Gastrocnemius medialis (tissue), 4 donors: ENCODE data around the gene RCBTB1. TPM values are rescaled to one million over a fixed set of nuclear protein-coding genes. Genes with fewer than 3 reads are reported as not detected.
"Not testable (repeated sequence)": the region's sequence is repeated elsewhere in the genome, so short reads cannot be mapped to it uniquely, and the experiment has no call there.

Experiments used
- ATAC-seq, 2 donors: fragments of 150-250 bp; one replicate each; pipeline ENCODE4 v1.9.1; 2016
- DNase-seq, 2 donors: peaks; one replicate each; pipeline ENCODE4 v3.0.0-alpha.2; 2019
- H3K27ac ChIP-seq, 4 donors: fragments of 200-600 bp; sonication (generic); 1 replicate in 1 of 4; 2 replicates in 3 of 4; pipeline ENCODE4 v1.5.1; 2016 to 2018; ENCODE audit warnings: mild to moderate bottlenecking in 2 of 4, moderate library complexity in 1 of 4
- H3K27me3 ChIP-seq, 3 donors: fragments of 200-600 bp; sonication (generic) in 2 of 3; 1 replicate in 1 of 3; 2 replicates in 2 of 3; pipeline versions ENCODE4 v1.5.1 to v1.6.0; 2016 to 2019; ENCODE audit warnings: mild to moderate bottlenecking in 1 of 3, moderate library complexity in 1 of 3
- H3K36me3 ChIP-seq, 2 donors: fragments of 200-600 bp; sonication (generic) in 1 of 2; one replicate each; pipeline ENCODE4 v1.5.1; 2017 to 2018
- H3K4me1 ChIP-seq, 2 donors: fragments of 200-600 bp; sonication (generic) in 1 of 2; one replicate each; pipeline ENCODE4 v1.5.1; 2016 to 2017; ENCODE audit warnings: mild to moderate bottlenecking in 2 of 2
- H3K4me3 ChIP-seq, 4 donors: fragments of 200-600 bp; sonication (generic) in 3 of 4; 1 replicate in 1 of 4; 2 replicates in 3 of 4; pipeline ENCODE4 v1.5.1; 2016 to 2019; ENCODE audit warnings: mild to moderate bottlenecking in 2 of 4
- H3K9me3 ChIP-seq, 3 donors: fragments of 200-600 bp; sonication (generic) in 2 of 3; 1 replicate in 1 of 3; 2 replicates in 2 of 3; pipeline ENCODE4 v1.5.1; 2016 to 2019
- CTCF ChIP-seq, 5 experiments: fragments of 450-650 bp in 3 of 5; fragments of 200-600 bp in 2 of 5; sonication (generic) in 2 of 5; IDR thresholded peaks in 4 of 5; conservative IDR thresholded peaks in 1 of 5; 1 replicate in 4 of 5; 2 replicates in 1 of 5; pipeline ENCODE4 v1.5.1; 2016 to 2019; ENCODE audit warnings: antibody characterized with exemption in 5 of 5, mild to moderate bottlenecking in 3 of 5, moderate library complexity in 3 of 5
- POLR2A ChIP-seq, 2 donors: fragments of 450-650 bp; IDR thresholded peaks; one replicate each; pipeline ENCODE4 v1.6.1; 2017; ENCODE audit warnings: antibody characterized with exemption in 2 of 2, mild to moderate bottlenecking in 2 of 2, moderate library complexity in 2 of 2
- in situ Hi-C, 4 donors: fragments of 200-750 bp; cut with MboI; loops; one replicate each; pipeline versions ENCODE4 v1.15.0 to v1.8.0; 2017; ENCODE audit warnings: low sequenced_read_pairs in 4 of 4
- intact Hi-C: fragments of 100-400 bp; cut with DNase I; formaldehyde crosslinking; loops from one replicate; pipeline ENCODE4 v1.15.1; 2023; ENCODE audit warnings: low total_unique reads
- total RNA-seq, 4 donors: library from RNA; depleted of rRNA; stranded (reverse); fragments of >200 nt; gene quantifications; one replicate each; pipeline versions ENCODE4 v1.1.0 to v1.2.3, GENCODE V29; 2016

The RCBTB1 gene
- total RNA-seq, 4 donors from 2014 or later = 5.3 to 14.4 (median 5.7) TPM

GRCh38 chr13:49604570-49604969 is 19.2 kb upstream of the RCBTB1 start:
- ATAC-seq (no peak), DNase-seq (no peak)
- in situ Hi-C loops = loop anchor here in 1 of 4 donors (10.0 kb wide), 1 partner anchor 300 kb away; no protein-coding TSS in a partner anchor
- Histone ChIP-seq H3K4me1 (no peaks in the 10 kb centered on the region), H3K4me3 (no peak overlapping the region), H3K36me3 (no peaks in the 10 kb centered on the region), H3K27ac (no peak overlapping the region), H3K27me3 (no peaks in the 10 kb centered on the region), H3K9me3 (no peaks in the 10 kb centered on the region)
- no peak for TF ChIP-seq CTCF (IDR thresholded peaks at IDR 0.05 in 4 of 5, conservative IDR thresholded peaks at IDR 0.05 in 1 of 5)
- no peak for TF ChIP-seq POLR2A (IDR thresholded peaks at IDR 0.05)
- intact Hi-C loops = no loop called here

GRCh38 chr13:49602615-49603014 is 17.3 kb upstream of the RCBTB1 start:
- ATAC-seq, intact Hi-C loops: not testable (repeated sequence)
- in situ Hi-C loops = loop anchor here in 1 of 4 donors (10.0 kb wide), 1 partner anchor 298 kb away; no protein-coding TSS in a partner anchor

GRCh38 chr13:49602005-49602404 is 16.6 kb upstream of the RCBTB1 start:
- DNase-seq (no peak), ATAC-seq (no peak)
- no peak overlapping the region for H3K4me3 ChIP-seq
- in situ Hi-C loops (loop anchor here in 1 of 4 donors (10.0 kb wide), 1 partner anchor 297 kb away; no protein-coding TSS in a partner anchor), intact Hi-C loops (no loop called here)
- H3K36me3 ChIP-seq = no peaks in the 10 kb centered on the region
- H3K4me1 ChIP-seq = no peaks in the 10 kb centered on the region
- no peaks in the 10 kb centered on the region for H3K9me3 ChIP-seq
- no peak overlapping the region for H3K27ac ChIP-seq
- TF ChIP-seq CTCF (IDR thresholded peaks at IDR 0.05 in 4 of 5, conservative IDR thresholded peaks at IDR 0.05 in 1 of 5) (no peak), POLR2A (IDR thresholded peaks at IDR 0.05) (no peak)
- H3K27me3 ChIP-seq = no peaks in the 10 kb centered on the region

More at GRCh38 chr13:49602615-49603014, 17.3 kb upstream of the RCBTB1 start:
- H3K9me3 ChIP-seq, H3K4me3 ChIP-seq, H3K27me3 ChIP-seq, DNase-seq, H3K4me1 ChIP-seq, H3K27ac ChIP-seq, H3K36me3 ChIP-seq: not testable (repeated sequence)

- Histone ChIP-seq H3K9me3 (no peaks in the 10 kb centered on the region), H3K27ac (no peak overlapping the region), H3K4me1 (no peaks in the 10 kb centered on the region), H3K27me3 (no peaks in the 10 kb centered on the region), H3K36me3 (no peaks in the 10 kb centered on the region), H3K4me3 (no peak overlapping the region)
- intact Hi-C loops (no loop called here), in situ Hi-C loops (no loop called here)
- ATAC-seq = no peak
- TF ChIP-seq POLR2A (IDR thresholded peaks at IDR 0.05) (no peak), CTCF (IDR thresholded peaks at IDR 0.05 in 4 of 5, conservative IDR thresholded peaks at IDR 0.05 in 1 of 5) (no peak)
- no peak for DNase-seq
Observed at GRCh38 chr13:49597043-49597641, 11.8 kb upstream of the RCBTB1 start.

GRCh38 chr13:49596221-49596620 is 10.9 kb upstream of the RCBTB1 start:
- Histone ChIP-seq H3K36me3 (no peaks in the 10 kb centered on the region), H3K27me3 (no peaks in the 10 kb centered on the region), H3K4me1 (no peaks in the 10 kb centered on the region), H3K9me3 (no peaks in the 10 kb centered on the region), H3K27ac (no peak overlapping the region), H3K4me3 (no peak overlapping the region)
- ATAC-seq (no peak), DNase-seq (no peak)
- intact Hi-C loops = no loop called here
- TF ChIP-seq POLR2A (IDR thresholded peaks at IDR 0.05) (no peak), CTCF (IDR thresholded peaks at IDR 0.05 in 4 of 5, conservative IDR thresholded peaks at IDR 0.05 in 1 of 5) (no peak)
- in situ Hi-C loops = no loop called here
